Dermis microvascular lymphatic vessel endothelial cell (primary cell): Measurements from ENCODE around the gene TTYH3. TPM values are rescaled to one million over a fixed set of nuclear protein-coding genes. Genes with fewer than 3 reads are reported as not detected.

Experiments
- DNase-seq, 2 donors: peaks; one replicate each; pipeline versions ENCODE4 v3.0.0 to v3.0.0-alpha.2; 2010; ENCODE audit warnings: low read depth in 2 of 2
- total RNA-seq: library from RNA; depleted of rRNA; stranded (reverse); fragments of >200 nt; gene quantifications from 2 replicates; pipeline ENCODE4 v1.2.1, GENCODE V29; 2014

The TTYH3 gene
- total RNA-seq, 1 donor from 2014 or later, result 37.1 TPM

- no peak for DNase-seq
Measured at GRCh38 chr7:2616387-2617324, 15.1 kb upstream of the TTYH3 start.

GRCh38 chr7:2617325-2617905 is 14.4 kb upstream of the TTYH3 start:
- no peak for DNase-seq

GRCh38 chr7:2619116-2619515 is 12.7 kb upstream of the TTYH3 start:
- DNase-seq, result no peak

- DNase-seq, result peak in 1 of 2 donors; percentile 57
Measured at GRCh38 chr7:2621061-2621828, 10.5 kb upstream of the TTYH3 start.

GRCh38 chr7:2621948-2622640 is 9.7 kb upstream of the TTYH3 start:
- DNase-seq, result peak in 1 of 2 donors; percentile 33

GRCh38 chr7:2622869-2623697 is 8.7 kb upstream of the TTYH3 start:
- no peak for DNase-seq

- no peak for DNase-seq
Measured at GRCh38 chr7:2623698-2624014, 8.1 kb upstream of the TTYH3 start.

GRCh38 chr7:2624293-2624886 is 7.4 kb upstream of the TTYH3 start:
- no peak for DNase-seq

- DNase-seq, result peak in 1 of 2 donors; percentile 86
Measured at GRCh38 chr7:2626498-2627117, 5.2 kb upstream of the TTYH3 start.

- DNase-seq, result no peak
Measured at GRCh38 chr7:2627258-2628129, 4.3 kb upstream of the TTYH3 start.

GRCh38 chr7:2628130-2628482 is 3.7 kb upstream of the TTYH3 start:
- DNase-seq, result no peak

GRCh38 chr7:2628891-2629290 is 2.9 kb upstream of the TTYH3 start:
- DNase-seq, result no peak

- DNase-seq, result peak in 1 of 2 donors; percentile 40
Measured at GRCh38 chr7:2629746-2630681, 1.8 kb upstream of the TTYH3 start.

GRCh38 chr7:2632733-2633537 is 1.1 kb downstream of the TTYH3 start:
- peak in 1 of 2 donors; percentile 74 for DNase-seq

- peak in 1 of 2 donors; percentile 71 for DNase-seq
Measured at GRCh38 chr7:2633538-2634266, 1.9 kb downstream of the TTYH3 start.
